ENCODE measurements around the gene FGF3.
A peak's percentile ranks its signal among the peaks of the same experiment; 100 is the strongest.

Gene FGF3

DNA sequence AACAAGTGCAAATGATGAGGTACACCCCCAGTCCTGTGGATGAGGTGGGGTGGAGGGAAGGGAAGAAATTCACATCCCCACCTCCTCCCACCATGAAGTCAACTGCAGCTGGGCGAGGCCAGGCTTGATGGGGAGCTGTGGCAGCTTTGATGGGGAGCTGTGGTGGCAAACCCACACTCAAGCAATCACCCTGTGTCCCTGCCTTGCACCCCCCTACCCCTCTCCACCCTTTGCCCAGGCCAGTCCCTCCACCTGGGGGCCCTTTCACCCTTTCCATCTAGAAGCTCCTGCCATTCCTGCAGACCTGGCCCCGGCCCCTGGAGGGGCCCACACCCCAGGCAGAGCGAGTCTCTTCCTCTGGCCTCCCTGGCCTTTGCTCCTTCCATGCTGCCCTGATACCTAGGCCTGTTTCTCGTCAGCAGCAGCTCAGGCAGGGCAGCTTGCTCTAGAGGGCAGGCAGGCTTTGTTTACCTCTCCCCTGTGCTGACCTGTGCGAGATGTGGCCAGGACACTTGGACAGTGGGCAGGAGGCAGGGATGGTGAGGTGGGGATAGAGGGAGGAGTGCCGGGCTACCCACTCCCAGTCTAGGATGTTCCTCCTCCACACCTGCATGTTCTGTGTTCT lies 4.5 kb upstream of the FGF3 start:
- H3K4me3 Mint-ChIP-seq, result no peak overlapping the region
- H3K27me3 Mint-ChIP-seq, result peaks cover 42 to 59% of the 10 kb centered on the region in 2 donors
- no peaks in the 10 kb centered on the region for H3K36me3 Mint-ChIP-seq
- DNase-seq, result no peak
- H3K9me3 Mint-ChIP-seq, result peaks cover 0 to 2% of the 10 kb centered on the region in 2 donors
- no peak overlapping the region for H3K27ac Mint-ChIP-seq
- no peak for ATAC-seq (replicated peaks)
- H3K4me1 Mint-ChIP-seq, result no peaks in the 10 kb centered on the region

DNA sequence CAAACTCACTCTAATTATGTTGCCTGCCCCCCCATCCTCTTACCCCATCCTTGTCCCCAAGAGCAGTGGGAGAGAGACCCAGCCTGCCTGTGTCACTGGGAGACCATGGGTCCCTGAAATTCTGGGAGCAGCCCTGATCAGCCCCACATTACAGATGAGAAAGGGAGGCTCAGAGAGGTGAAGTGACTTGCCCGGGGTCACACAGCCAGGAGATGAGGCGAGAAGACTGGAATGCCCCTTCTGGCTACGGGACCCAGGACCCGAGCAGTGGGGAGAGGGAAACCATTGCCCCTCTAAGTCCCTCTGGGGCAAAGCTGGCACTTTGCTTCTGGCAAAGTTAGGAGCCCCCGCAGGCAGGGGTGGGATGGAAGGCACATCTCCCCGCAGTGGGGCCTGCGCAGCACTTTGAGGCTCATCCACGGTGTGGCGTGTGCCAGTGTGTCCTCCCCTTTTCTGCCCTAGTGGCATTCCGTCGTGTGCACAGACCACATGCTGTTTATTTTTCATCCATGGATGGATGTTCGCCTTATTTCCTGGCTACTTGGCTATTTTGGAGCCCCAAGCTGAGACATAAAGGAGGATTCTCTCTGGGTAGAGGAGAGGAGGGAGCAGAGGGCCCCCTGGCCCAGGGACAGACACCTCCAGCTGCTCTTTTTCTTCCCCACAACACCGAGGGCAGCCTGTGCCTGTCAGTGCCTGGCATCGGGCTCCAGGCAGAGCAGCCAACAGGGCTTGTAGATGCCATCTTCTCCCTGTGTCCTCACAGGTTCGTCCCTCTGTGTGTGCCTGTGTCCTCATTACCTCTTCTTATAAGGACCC lies 3.7 kb upstream of the FGF3 start:
- no peak overlapping the region for H3K4me3 Mint-ChIP-seq
- H3K27ac Mint-ChIP-seq, result no peak overlapping the region
- H3K36me3 Mint-ChIP-seq, result no peaks in the 10 kb centered on the region
- ATAC-seq (replicated peaks) (no peak), DNase-seq (no peak)
- no peaks in the 10 kb centered on the region for H3K4me1 Mint-ChIP-seq
- H3K27me3 Mint-ChIP-seq, result peaks cover 42 to 59% of the 10 kb centered on the region in 2 donors
- peaks cover 0 to 2% of the 10 kb centered on the region in 2 donors for H3K9me3 Mint-ChIP-seq

DNA sequence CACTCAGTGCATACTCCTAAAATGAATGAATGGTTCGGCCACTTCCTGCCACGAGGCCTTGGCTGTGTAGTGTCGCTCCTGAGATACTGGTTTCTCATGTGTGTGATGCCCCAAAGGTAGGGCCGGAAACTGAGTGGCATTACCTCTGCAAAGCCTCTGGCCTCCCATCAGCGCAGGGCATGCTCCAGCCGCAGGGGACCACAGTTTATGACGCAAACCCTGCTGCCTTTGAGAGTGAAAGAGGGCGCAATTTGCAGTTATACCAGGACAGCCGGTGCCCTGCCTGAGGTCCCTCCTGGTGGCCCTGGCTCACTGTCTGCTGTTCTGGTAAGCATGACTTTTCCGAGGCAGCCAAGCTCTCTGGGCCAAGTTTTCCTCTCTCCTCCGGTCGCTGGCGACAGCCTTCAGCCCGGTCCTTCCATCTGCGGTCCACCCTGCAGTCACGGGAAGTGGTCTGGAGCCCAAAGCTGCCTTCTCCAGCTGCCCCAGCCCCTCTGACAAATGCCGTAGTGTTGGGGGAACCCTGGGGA lies 2.4 kb upstream of the FGF3 start:
- H3K9me3 Mint-ChIP-seq, result no peaks in the 10 kb centered on the region
- H3K27me3 Mint-ChIP-seq, result peaks cover 45 to 64% of the 10 kb centered on the region in 2 donors
- DNase-seq, result no peak

DNA sequence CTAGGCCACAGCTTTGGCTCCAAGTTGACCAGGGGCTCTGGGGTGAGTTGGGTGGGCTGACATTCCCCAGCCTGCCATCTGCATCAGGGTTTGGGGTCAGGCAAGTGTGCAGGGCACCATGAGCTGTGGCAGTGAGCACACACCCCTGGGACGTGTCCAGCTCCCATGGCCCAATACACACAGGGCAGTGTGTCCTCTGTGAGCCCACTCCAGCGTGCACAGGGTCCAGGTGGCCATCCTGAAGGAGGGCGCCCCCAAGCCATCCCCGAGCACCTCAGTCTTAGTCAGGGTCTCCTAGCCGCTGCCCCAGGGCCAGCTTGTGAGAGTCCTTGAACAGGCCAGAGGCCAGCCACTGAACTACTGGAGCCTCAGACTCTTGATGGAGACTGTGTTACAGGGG lies 1.2 kb upstream of the FGF3 start:
- Mint-ChIP-seq H3K4me3 (no peak overlapping the region), H3K9me3 (no peaks in the 10 kb centered on the region), H3K4me1 (no peaks in the 10 kb centered on the region), H3K36me3 (no peaks in the 10 kb centered on the region), H3K27me3 (peaks cover 50 to 65% of the 10 kb centered on the region in 2 donors), H3K27ac (no peak overlapping the region)
- no peak for DNase-seq
- no peak for ATAC-seq (replicated peaks)

More for the DNA sequence above, 2.4 kb upstream of the FGF3 start:
- no peaks in the 10 kb centered on the region for H3K4me1 Mint-ChIP-seq
- no peak overlapping the region for H3K4me3 Mint-ChIP-seq
- H3K27ac Mint-ChIP-seq, result no peak overlapping the region
- ATAC-seq (replicated peaks), result no peak
- H3K36me3 Mint-ChIP-seq, result no peaks in the 10 kb centered on the region

DNA sequence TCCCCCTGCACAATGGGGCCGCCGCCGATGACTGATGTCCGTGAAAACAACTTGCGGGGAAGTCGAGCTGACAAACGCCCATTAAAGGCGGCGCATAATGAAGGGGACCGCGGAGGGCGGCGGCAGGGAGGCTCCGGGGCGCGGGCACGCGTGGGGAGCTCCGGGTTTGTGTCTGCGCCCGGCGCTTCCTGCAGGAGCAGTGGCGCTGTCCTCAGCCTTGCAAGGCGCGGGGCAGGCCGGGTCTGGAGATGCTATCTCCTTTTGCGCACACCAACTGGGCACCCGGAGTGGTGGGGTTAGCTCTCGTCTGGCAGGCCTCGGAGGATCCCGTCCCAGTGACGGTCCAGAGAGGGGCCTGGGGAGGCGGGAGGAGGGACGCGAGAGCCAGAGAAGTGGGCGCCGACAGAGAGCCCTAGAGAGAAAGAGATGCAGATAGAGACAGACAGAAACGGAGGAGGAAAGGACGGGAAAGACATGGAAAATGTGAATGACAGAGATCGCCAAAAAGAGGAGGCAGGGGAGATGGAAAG lies 390 bp upstream of the FGF3 start:
- DNase-seq (no peak), ATAC-seq (replicated peaks) (no peak)
- Mint-ChIP-seq H3K36me3 (no peaks in the 10 kb centered on the region), H3K27me3 (peaks cover 58 to 69% of the 10 kb centered on the region in 2 donors), H3K9me3 (no peaks in the 10 kb centered on the region), H3K4me1 (no peaks in the 10 kb centered on the region), H3K27ac (peak overlapping the region; percentile 65), H3K4me3 (no peak overlapping the region)

DNA sequence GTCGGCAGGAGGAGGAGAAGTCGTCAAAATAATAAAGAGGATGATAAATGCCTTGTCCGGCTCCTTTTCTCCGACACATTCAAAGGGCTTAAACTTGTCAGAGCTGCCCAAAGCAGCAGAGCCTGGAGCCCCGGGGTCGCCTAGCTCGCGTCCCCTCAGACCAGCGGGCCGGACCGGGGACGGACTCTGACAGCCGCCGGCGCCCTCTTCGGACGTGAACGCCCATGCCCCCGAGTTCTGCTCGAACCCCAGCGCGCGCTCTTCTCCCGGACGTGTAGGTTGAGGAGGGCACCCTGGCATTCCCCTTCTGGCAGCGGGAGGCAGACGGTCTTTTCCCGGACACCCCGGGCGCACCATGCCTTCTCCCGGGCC lies 999 bp downstream of the FGF3 start:
- H3K4me1 Mint-ChIP-seq, result no peaks in the 10 kb centered on the region
- DNase-seq (no peak), ATAC-seq (replicated peaks) (no peak)
- peaks cover 0 to 5% of the 10 kb centered on the region in 2 donors for H3K9me3 Mint-ChIP-seq
- H3K27ac Mint-ChIP-seq, result no peak overlapping the region
- H3K36me3 Mint-ChIP-seq, result no peaks in the 10 kb centered on the region
- H3K4me3 Mint-ChIP-seq, result no peak overlapping the region
- H3K27me3 Mint-ChIP-seq, result peaks cover 64 to 72% of the 10 kb centered on the region in 2 donors

DNA sequence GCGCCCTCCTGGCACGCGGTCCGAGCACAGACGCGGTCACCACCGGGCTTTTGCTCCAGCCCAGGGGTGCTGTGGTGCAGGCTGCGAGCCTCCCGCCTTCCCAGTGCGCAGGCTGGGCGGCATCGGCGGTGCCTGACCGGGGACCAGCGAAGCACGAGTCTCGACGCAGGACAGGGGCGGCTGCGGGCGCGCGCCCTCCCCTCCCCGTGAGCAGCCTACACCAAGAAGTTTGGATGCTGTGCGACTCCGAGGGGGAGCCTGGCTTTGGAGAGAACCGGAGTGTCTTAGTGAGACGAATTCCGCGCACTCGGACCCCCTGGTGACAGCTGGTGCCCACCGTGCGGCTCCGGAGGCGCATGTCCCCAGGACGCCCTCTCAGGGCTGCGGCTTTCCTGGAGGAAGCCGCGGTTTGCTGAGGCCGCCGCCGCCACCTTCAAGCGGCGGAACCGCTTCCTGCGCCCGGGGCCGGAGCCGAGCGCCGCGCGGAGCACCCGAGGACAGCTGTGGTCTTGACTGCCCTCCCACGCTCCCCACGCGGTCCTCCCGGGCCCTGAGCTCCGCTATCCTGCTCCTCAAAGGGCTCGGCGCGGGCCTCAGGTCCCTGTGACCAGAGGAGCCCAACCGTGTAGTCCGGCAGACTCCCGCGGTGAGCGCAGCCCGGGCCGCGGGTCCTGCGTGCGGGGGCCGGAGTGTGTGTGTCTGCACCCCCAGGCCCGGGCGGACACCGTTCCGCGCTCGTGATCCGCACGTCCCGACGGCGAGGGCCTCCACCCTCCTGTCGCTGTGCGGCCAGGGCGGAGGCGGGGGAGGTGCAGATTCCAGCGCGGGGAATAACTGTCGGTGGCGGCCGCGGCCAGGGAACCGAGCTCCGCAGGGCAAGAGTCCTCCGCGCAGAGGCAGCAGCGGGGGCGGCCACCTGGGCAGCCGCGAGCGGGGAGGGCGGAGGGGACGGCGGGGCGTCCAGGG lies 1.7 kb downstream of the FGF3 start:
- no peaks in the 10 kb centered on the region for H3K36me3 Mint-ChIP-seq
- no peak overlapping the region for H3K4me3 Mint-ChIP-seq
- H3K27ac Mint-ChIP-seq, result peak overlapping the region; percentile 37
- peaks cover 0 to 5% of the 10 kb centered on the region in 2 donors for H3K9me3 Mint-ChIP-seq
- H3K27me3 Mint-ChIP-seq, result peaks cover 68 to 70% of the 10 kb centered on the region in 2 donors
- no peak for ATAC-seq (replicated peaks)
- DNase-seq, result no peak
- H3K4me1 Mint-ChIP-seq, result no peaks in the 10 kb centered on the region

DNA sequence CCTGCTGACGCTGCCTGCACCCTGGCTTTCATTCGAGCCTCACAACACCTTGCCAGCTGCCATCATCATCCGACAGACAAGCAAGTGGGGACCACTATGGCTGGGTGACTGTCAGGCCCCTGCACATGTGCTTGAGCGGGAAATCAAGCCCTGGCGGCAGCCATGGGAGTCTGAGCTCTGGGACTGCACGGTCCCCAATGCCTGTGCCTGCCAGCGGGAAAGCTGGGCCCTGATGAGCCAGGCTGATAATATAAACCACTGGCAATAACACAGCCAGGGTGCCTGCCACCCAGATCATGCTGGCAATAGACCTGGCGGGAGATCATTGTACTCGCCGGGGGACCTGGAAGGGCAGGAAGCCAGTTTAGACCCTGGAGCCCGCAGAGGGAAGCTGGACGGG lies 2.5 kb downstream of the FGF3 start:
- H3K27ac Mint-ChIP-seq, result peak overlapping the region; percentile 56
- H3K4me3 Mint-ChIP-seq, result no peak overlapping the region
- no peaks in the 10 kb centered on the region for H3K4me1 Mint-ChIP-seq
- no peak for DNase-seq
- peaks cover 62 to 63% of the 10 kb centered on the region in 2 donors for H3K27me3 Mint-ChIP-seq
- no peaks in the 10 kb centered on the region for H3K36me3 Mint-ChIP-seq
- peaks cover 0 to 5% of the 10 kb centered on the region in 2 donors for H3K9me3 Mint-ChIP-seq
- ATAC-seq (replicated peaks), result no peak

DNA sequence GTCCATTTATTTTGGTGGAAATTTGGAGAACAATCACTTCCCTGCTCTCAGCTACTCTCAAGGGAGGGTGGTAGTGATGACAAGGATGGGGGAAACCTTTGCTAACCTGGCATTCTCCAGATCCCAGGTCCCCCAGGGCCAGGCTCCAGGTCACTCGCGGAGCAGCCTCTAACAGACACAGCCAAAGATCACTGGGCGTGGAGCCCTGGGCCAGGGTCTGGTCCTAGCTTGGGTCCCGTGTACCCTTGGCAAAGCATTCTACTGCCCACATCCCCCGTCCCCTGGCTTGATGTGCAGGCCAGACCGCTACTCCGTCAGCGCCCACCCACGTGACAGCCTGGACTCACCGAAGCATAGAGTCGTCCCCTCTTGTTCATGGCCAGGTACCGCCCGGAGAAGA lies 3.2 kb downstream of the FGF3 start:
- DNase-seq (no peak), ATAC-seq (replicated peaks) (no peak)
- H3K27ac Mint-ChIP-seq, result peak overlapping the region; percentile 14
- H3K4me3 Mint-ChIP-seq, result no peak overlapping the region
- H3K36me3 Mint-ChIP-seq, result no peaks in the 10 kb centered on the region
- no peaks in the 10 kb centered on the region for H3K4me1 Mint-ChIP-seq
- peaks cover 0 to 5% of the 10 kb centered on the region in 2 donors for H3K9me3 Mint-ChIP-seq
- H3K27me3 Mint-ChIP-seq, result peaks cover 59 to 63% of the 10 kb centered on the region in 2 donors

DNA sequence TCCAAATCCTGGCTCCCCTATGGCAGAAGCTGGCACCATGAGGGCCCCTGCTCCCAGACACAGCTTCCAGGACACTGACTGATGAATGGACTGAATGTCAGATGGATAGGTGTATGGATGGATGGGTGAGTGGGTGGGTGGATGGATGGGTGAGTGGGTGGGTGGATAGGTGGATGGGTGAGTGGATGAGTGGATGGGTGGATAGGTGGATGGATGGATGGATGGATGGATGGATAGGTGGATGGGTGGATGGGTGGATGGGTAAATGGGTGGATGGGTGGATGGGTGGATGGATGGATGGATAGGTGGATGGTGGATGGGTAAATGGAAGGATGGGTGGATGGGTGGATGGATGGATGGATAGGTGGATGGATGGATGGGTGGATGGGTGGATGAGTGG lies 4.3 kb downstream of the FGF3 start:
- DNase-seq (no peak), ATAC-seq (replicated peaks) (no peak)
- H3K4me1 Mint-ChIP-seq, result no peaks in the 10 kb centered on the region
- H3K27ac Mint-ChIP-seq, result no peak overlapping the region
- no peak overlapping the region for H3K4me3 Mint-ChIP-seq
- peaks cover 54 to 58% of the 10 kb centered on the region in 2 donors for H3K27me3 Mint-ChIP-seq
- H3K9me3 Mint-ChIP-seq, result peaks cover 0 to 5% of the 10 kb centered on the region in 2 donors
- no peaks in the 10 kb centered on the region for H3K36me3 Mint-ChIP-seq

DNA sequence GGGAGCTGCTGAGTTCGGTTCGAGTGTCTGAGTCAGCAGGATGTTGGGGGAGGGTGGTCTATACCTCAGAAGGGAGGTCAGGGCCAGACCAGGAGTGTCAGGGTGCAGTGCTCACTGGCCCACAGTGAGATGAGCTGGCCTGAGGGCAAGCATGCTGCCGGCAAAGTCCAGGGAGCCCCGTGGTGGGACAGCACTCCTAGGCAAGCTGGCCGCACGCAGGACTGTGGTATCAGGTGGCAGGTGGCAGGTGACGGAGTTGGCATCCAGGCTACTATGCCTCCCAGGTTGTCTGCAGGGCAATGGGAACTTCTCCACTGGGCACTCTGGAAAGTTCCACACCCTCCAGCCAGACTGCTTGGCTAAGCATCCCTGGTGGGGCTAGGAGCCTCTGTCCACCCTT lies 4.8 kb downstream of the FGF3 start:
- Mint-ChIP-seq H3K36me3 (no peaks in the 10 kb centered on the region), H3K4me1 (no peaks in the 10 kb centered on the region), H3K27ac (no peak overlapping the region), H3K9me3 (peaks cover 0 to 5% of the 10 kb centered on the region in 2 donors), H3K4me3 (no peak overlapping the region), H3K27me3 (peaks cover 52 to 53% of the 10 kb centered on the region in 2 donors)
- no peak for ATAC-seq (replicated peaks)
- DNase-seq, result no peak

DNA sequence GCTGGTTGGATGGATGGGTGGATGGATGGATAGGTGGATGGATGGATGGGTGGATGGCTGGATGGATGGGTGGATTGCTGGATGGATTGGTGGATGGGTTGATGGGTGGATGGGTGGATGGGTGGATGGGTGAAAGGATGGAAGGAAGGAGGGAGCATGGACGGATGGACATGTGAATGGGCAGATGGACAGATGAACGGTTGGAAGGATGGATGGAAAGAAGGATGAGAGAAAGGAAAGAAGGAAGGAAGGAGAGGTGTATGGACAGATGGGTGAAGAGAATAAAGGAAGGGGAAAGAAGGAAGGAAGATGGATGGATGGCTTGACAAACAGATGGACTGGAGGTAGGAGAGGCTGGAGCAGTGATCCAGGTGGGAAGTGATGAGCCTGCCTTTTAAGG lies 5.4 kb downstream of the FGF3 start:
- H3K9me3 Mint-ChIP-seq, result peaks cover 0 to 5% of the 10 kb centered on the region in 2 donors
- ATAC-seq (replicated peaks) (no peak), DNase-seq (no peak)
- H3K27ac Mint-ChIP-seq, result no peak overlapping the region
- no peak overlapping the region for H3K4me3 Mint-ChIP-seq
- H3K4me1 Mint-ChIP-seq, result no peaks in the 10 kb centered on the region
- no peaks in the 10 kb centered on the region for H3K36me3 Mint-ChIP-seq
- peaks cover 49 to 53% of the 10 kb centered on the region in 2 donors for H3K27me3 Mint-ChIP-seq

DNA sequence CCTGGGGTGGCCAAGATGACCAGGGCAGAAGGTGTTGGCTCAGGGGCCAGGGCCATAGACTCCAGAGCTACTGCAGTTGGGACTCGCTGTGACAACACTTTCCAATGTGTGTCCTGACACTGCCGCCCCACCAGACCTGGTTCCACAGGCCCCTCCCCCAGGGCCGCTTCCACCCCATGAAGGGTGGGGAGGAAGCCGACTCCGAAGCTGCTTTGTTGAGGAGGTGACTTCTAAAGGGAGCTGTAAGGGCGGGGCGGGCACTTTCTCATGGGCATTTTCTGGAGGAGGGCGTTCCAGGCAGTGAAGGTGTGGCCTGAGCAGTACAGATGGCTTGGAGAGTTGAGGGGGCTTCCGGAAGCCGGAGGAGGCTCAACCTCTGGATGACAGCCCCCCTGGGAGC lies 6.3 kb downstream of the FGF3 start:
- ATAC-seq (replicated peaks) (no peak), DNase-seq (no peak)
- Mint-ChIP-seq H3K27me3 (peaks cover 53 to 57% of the 10 kb centered on the region in 2 donors), H3K4me3 (no peak overlapping the region), H3K9me3 (peaks cover 0 to 5% of the 10 kb centered on the region in 2 donors), H3K4me1 (no peaks in the 10 kb centered on the region), H3K36me3 (no peaks in the 10 kb centered on the region), H3K27ac (no peak overlapping the region)

DNA sequence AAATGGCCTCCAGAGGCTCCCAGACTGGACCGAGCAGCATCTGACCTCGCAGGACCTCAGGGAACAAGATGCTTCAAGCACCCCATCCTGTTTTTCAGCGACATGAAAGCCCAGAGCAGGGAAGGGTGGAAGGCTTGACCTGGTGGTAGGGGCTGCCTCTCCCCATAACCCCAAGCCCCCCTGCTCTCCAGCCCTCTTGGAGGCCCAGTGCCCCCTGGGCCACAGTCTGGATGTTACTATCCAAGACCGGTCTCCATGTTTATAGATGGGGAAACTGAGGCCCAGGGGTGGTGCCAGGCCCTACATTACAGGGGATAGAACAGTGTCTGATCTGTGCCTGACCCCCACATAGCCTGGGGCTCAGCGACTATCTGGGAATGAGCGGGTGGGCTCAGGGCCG lies 7.0 kb downstream of the FGF3 start:
- no peak for DNase-seq
- Mint-ChIP-seq H3K36me3 (no peaks in the 10 kb centered on the region), H3K27me3 (peaks cover 53 to 64% of the 10 kb centered on the region in 2 donors), H3K4me3 (no peak overlapping the region), H3K9me3 (peaks cover 0 to 5% of the 10 kb centered on the region in 2 donors), H3K4me1 (no peaks in the 10 kb centered on the region), H3K27ac (no peak overlapping the region)
- no peak for ATAC-seq (replicated peaks)

All from stimulated activated naive B cell treated with anti-CD40 and anti-IgM and Interleukin-4, amounts not matched to agents 10 μg/mL and 1 μg/mL and 100 μg/mL, for 72 hours (primary cell).